MM.1S (cell line): ENCODE measurements around the gene TNIK.
"Not testable (repeated sequence)": the region's sequence is repeated elsewhere in the genome, so short reads cannot be mapped to it uniquely, and the experiment has no call there.

ENCODE experiments used
- DNase-seq: peaks from one replicate; pipeline ENCODE4 v3.0.0-alpha.2; 2015
- H2AFZ ChIP-seq: fragments of 300-600 bp; sonication (generic); 2 replicates; pipeline ENCODE4 v1.6.0; 2016; ENCODE audit warnings: antibody characterized with exemption, low read length
- H3F3A ChIP-seq: fragments of 300-600 bp; sonication (generic); 2 replicates; pipeline ENCODE4 v1.6.1; 2016; ENCODE audit warnings: mild to moderate bottlenecking, antibody characterized with exemption, low read length, moderate library complexity, mixed read lengths; ENCODE audit not compliant: insufficient read depth
- H3K27ac ChIP-seq: fragments of 300-600 bp; sonication (generic); 2 replicates; pipeline ENCODE4 v1.5.1; 2016; ENCODE audit warnings: mild to moderate bottlenecking, low read length
- H3K27me3 ChIP-seq: fragments of 300-600 bp; sonication (generic); replicated peaks from 2 replicates; pipeline ENCODE4 v1.6.0; 2016; ENCODE audit warnings: low read length; ENCODE audit not compliant: insufficient read depth
- H3K36me3 ChIP-seq: fragments of 300-600 bp; sonication (generic); replicated peaks from 2 replicates; pipeline ENCODE4 v1.6.1; 2016; ENCODE audit warnings: mild to moderate bottlenecking, low read length, mixed read lengths; ENCODE audit not compliant: insufficient read depth
- H3K4me1 ChIP-seq: fragments of 300-600 bp; sonication (generic); 2 replicates; pipeline ENCODE4 v1.6.1; 2016; ENCODE audit warnings: low read length, mixed read lengths
- H3K4me2 ChIP-seq: fragments of 300-600 bp; sonication (generic); 2 replicates; pipeline ENCODE4 v1.6.0; 2016; ENCODE audit warnings: low read depth, low read length
- H3K4me3 ChIP-seq: fragments of 300-600 bp; sonication (generic); 2 replicates; pipeline ENCODE4 v1.5.1; 2016; ENCODE audit warnings: low read length, mixed read lengths
- H3K79me2 ChIP-seq: fragments of 300-600 bp; sonication (generic); 2 replicates; pipeline ENCODE4 v1.6.1; 2016; ENCODE audit warnings: mixed run types, low read length, mixed read lengths
- H3K9ac ChIP-seq: fragments of 300-600 bp; sonication (generic); 2 replicates; pipeline ENCODE4 v1.6.1; 2016; ENCODE audit warnings: low read length, mixed read lengths
- H3K9me2 ChIP-seq: fragments of 300-600 bp; sonication (generic); replicated peaks from 2 replicates; pipeline ENCODE4 v1.6.1; 2016; ENCODE audit warnings: mild to moderate bottlenecking, low read length, mixed read lengths; ENCODE audit not compliant: insufficient read depth
- H3K9me3 ChIP-seq: fragments of 300-600 bp; sonication (generic); replicated peaks from 2 replicates; pipeline ENCODE4 v1.6.1; 2016; ENCODE audit warnings: mild to moderate bottlenecking, low read length, mixed read lengths; ENCODE audit not compliant: insufficient read depth
- H4K20me1 ChIP-seq: fragments of 300-600 bp; sonication (generic); 2 replicates; pipeline ENCODE4 v1.6.1; 2016; ENCODE audit warnings: mild to moderate bottlenecking, low read length, moderate library complexity, mixed read lengths; ENCODE audit not compliant: insufficient read depth
- CTCF ChIP-seq: fragments of 300-600 bp; sonication (generic); IDR thresholded peaks from 2 replicates; pipeline ENCODE4 v1.5.1; 2016; ENCODE audit warnings: antibody characterized with exemption, low read length, mixed read lengths
- EZH2 ChIP-seq: fragments of 300-600 bp; sonication (generic); optimal IDR thresholded peaks from 2 replicates; pipeline ENCODE3; 2017; ENCODE audit warnings: low read depth, mild to moderate bottlenecking, antibody characterized with exemption, low read length, mixed read lengths
- EZH2phosphoT487 ChIP-seq: fragments of 300-600 bp; sonication (generic); IDR thresholded peaks from 2 replicates; pipeline ENCODE4 v1.6.1; 2018; ENCODE audit warnings: antibody characterized with exemption, low read length

The TNIK gene

GRCh38 chr3:171451915-171452314 is 8.3 kb downstream of the TNIK start:
- no peaks in the 10 kb centered on the region for H3K79me2 ChIP-seq
- no peak overlapping the region for H3K27ac ChIP-seq
- H3K9me3 ChIP-seq, result no peaks in the 10 kb centered on the region
- no peaks in the 10 kb centered on the region for H3K9me2 ChIP-seq
- no peaks in the 10 kb centered on the region for H4K20me1 ChIP-seq
- no peak overlapping the region for H2AFZ ChIP-seq
- no peaks in the 10 kb centered on the region for H3K27me3 ChIP-seq
- TF ChIP-seq EZH2phosphoT487 (no peak), EZH2 (no peak), CTCF (no peak)
- no peak overlapping the region for H3K9ac ChIP-seq
- no peaks in the 10 kb centered on the region for H3K36me3 ChIP-seq
- H3K4me2 ChIP-seq, result no peak overlapping the region
- no peak for DNase-seq
- no peaks in the 10 kb centered on the region for H3K4me1 ChIP-seq
- H3F3A ChIP-seq, result no peaks in the 10 kb centered on the region
- no peak overlapping the region for H3K4me3 ChIP-seq

GRCh38 chr3:171447579-171447891 is 12.7 kb downstream of the TNIK start:
- H3K9me3 ChIP-seq, H3K79me2 ChIP-seq, H3K9me2 ChIP-seq, H3K27ac ChIP-seq, DNase-seq, H3K4me1 ChIP-seq, H2AFZ ChIP-seq, H3K36me3 ChIP-seq, H3K4me2 ChIP-seq, H3K4me3 ChIP-seq, H3K9ac ChIP-seq, H4K20me1 ChIP-seq, H3F3A ChIP-seq, H3K27me3 ChIP-seq: not testable (repeated sequence)

- no peaks in the 10 kb centered on the region for H3K9me3 ChIP-seq
- H3F3A ChIP-seq, result no peaks in the 10 kb centered on the region
- H3K4me1 ChIP-seq, result no peaks in the 10 kb centered on the region
- no peak overlapping the region for H3K9ac ChIP-seq
- H3K27ac ChIP-seq, result no peak overlapping the region
- no peaks in the 10 kb centered on the region for H3K9me2 ChIP-seq
- H3K4me2 ChIP-seq, result no peak overlapping the region
- TF ChIP-seq EZH2, result no peak
- TF ChIP-seq EZH2phosphoT487, result no peak
- TF ChIP-seq CTCF, result no peak
- H4K20me1 ChIP-seq, result no peaks in the 10 kb centered on the region
- H3K27me3 ChIP-seq, result no peaks in the 10 kb centered on the region
- DNase-seq, result no peak
- no peaks in the 10 kb centered on the region for H3K79me2 ChIP-seq
- H3K36me3 ChIP-seq, result no peaks in the 10 kb centered on the region
- no peak overlapping the region for H3K4me3 ChIP-seq
- H2AFZ ChIP-seq, result no peak overlapping the region
Observed at GRCh38 chr3:171446801-171447578, 13.2 kb downstream of the TNIK start.

GRCh38 chr3:171446301-171446700 is 13.9 kb downstream of the TNIK start:
- no peaks in the 10 kb centered on the region for H3K79me2 ChIP-seq
- no peak overlapping the region for H3K4me2 ChIP-seq
- no peaks in the 10 kb centered on the region for H4K20me1 ChIP-seq

More at GRCh38 chr3:171446301-171446700, 13.9 kb downstream of the TNIK start:
- Histone ChIP-seq H2AFZ (no peak overlapping the region), H3K27ac (no peak overlapping the region), H3K4me3 (no peak overlapping the region), H3K9ac (no peak overlapping the region), H3K36me3 (no peaks in the 10 kb centered on the region), H3K4me1 (no peaks in the 10 kb centered on the region), H3F3A (no peaks in the 10 kb centered on the region), H3K9me3 (no peaks in the 10 kb centered on the region), H3K27me3 (no peaks in the 10 kb centered on the region), H3K9me2 (no peaks in the 10 kb centered on the region)
- TF ChIP-seq EZH2 (no peak), CTCF (no peak), EZH2phosphoT487 (no peak)
- no peak for DNase-seq
